GM12873 (cell line): ENCODE results near the gene EAF2.

Experiments used
- TF ChIP-seq, protein P1 (sequence below): IDR thresholded peaks from 2 replicates; pipeline ENCODE4 v1.5.1; 2012; ENCODE audit warnings: low read depth, mild to moderate bottlenecking, moderate library complexity, low read length, control low read depth; ENCODE audit not compliant: insufficient read depth; ENCODE audit errors: missing control alignments

The EAF2 gene

GRCh38 chr3:121895121-121895520 is 60.1 kb downstream of the EAF2 start:
- TF ChIP-seq, protein P1, sequence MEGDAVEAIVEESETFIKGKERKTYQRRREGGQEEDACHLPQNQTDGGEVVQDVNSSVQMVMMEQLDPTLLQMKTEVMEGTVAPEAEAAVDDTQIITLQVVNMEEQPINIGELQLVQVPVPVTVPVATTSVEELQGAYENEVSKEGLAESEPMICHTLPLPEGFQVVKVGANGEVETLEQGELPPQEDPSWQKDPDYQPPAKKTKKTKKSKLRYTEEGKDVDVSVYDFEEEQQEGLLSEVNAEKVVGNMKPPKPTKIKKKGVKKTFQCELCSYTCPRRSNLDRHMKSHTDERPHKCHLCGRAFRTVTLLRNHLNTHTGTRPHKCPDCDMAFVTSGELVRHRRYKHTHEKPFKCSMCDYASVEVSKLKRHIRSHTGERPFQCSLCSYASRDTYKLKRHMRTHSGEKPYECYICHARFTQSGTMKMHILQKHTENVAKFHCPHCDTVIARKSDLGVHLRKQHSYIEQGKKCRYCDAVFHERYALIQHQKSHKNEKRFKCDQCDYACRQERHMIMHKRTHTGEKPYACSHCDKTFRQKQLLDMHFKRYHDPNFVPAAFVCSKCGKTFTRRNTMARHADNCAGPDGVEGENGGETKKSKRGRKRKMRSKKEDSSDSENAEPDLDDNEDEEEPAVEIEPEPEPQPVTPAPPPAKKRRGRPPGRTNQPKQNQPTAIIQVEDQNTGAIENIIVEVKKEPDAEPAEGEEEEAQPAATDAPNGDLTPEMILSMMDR = no peak

- TF ChIP-seq, protein P1 = no peak
Observed at GRCh38 chr3:121895736-121896135, 60.7 kb downstream of the EAF2 start.

GRCh38 chr3:121896823-121897222 is 61.8 kb downstream of the EAF2 start:
- TF ChIP-seq, protein P1 = no peak

- TF ChIP-seq, protein P1 = no peak
Observed at GRCh38 chr3:121897296-121897695, 62.3 kb downstream of the EAF2 start.

DNA sequence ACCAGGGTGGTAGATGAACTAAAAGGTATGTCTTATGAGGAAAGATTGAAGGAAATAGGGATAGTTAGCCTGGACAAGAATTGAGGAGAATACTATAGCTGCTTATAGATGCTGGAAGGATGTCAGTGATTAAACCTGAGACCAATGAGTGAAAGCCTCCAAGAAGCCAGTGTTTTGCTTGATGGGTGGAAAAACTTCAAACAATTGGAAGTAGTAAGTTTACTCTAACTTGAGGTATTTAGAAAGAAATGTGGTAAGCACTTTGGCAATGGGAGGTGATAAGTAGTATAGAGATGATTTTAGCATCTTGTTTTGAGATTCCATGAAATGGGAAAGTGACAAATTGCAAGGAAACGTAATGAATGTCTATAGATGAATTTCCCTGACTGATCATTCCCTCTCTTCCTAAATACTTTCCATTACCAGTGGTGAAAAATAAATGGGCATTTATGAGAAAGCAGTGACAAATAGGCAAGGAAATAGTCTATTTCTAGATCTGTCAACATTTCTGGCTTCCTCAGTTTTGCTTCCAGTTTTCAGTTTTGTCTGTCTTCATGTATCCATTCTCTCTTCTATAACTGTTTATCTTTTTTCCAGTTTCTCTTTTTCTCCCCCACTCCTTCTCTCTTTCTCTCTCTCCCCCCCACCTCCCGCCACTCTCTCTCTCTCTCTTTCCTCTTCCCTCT is 78.4 kb downstream of the EAF2 start:
- TF ChIP-seq, protein P1 = no peak

DNA sequence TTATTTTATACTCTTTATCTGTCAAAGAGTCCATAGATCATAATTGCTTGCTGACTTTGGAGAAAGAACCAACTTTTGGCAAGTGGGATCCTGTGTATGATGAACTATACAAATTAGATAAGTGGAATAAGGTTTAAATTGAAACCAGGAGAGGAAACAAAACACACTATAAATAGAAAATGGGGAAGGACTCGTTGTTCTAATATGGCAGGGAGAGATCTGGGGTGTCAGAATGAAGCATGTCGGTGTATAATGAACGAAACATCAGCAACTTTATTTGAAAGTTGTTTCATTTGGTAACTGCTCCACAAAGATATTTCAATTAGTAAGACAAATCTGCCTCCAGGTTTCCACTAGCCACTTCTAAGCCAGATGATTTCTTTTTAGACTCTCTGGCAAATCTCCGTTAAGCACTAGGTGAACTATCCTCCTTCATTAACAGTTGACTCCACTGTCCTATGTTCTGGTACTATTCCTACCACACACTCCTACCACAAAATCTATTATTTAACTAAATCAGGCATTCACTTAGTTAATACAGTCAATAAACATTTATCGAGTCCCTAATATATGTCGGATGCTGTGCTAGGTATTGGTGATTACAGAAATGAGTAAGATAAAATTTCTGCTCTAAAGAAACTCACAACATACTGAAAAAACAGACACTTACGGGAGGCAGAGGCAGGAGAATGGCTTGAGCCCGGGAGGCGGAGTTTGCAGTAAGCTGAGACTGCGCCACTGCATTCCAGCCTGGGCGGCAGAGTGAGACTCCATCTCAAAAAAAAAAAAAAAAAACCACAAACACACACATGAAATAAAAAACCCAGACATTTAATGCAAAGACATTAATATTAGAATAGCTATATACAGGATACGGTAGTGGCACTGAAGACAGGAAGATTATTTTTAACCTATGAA is 79.3 kb downstream of the EAF2 start:
- TF ChIP-seq, protein P1 = no peak

GRCh38 chr3:121916189-121916588 is 81.2 kb downstream of the EAF2 start:
- TF ChIP-seq, protein P1 = no peak
